Neural cell (in vitro differentiated cells): ENCODE measurements around the gene TUBB1. TPM values are rescaled to one million over a fixed set of nuclear protein-coding genes. Genes with fewer than 3 reads are reported as not detected.

ENCODE experiments used
- H2AFZ ChIP-seq: fragments of 200-600, 300-800 bp; sonication (generic), shearing (Covaris generic); 2 replicates; pipeline ENCODE4 v1.6.0; 2014; ENCODE audit warnings: low read depth, mild to moderate bottlenecking, antibody characterized with exemption, low read length, moderate library complexity
- H3F3A ChIP-seq: fragments of 200-600 bp; shearing (Covaris generic); 2 replicates; pipeline ENCODE4 v1.6.1; 2016; ENCODE audit warnings: mild to moderate bottlenecking, moderate library complexity, mixed read lengths, antibody characterized with exemption, low read length; ENCODE audit not compliant: insufficient read depth, poor library complexity, severe bottlenecking
- H3K27ac ChIP-seq: fragments of 200-600, 300-800 bp; sonication (generic), shearing (Covaris generic); 2 replicates; pipeline ENCODE4 v1.5.1; 2014; ENCODE audit warnings: mild to moderate bottlenecking, low read length, moderate library complexity
- H3K27me3 ChIP-seq: fragments of 300-800, 200-600 bp; sonication (generic), shearing (Covaris generic); 2 replicates; pipeline ENCODE4 v1.6.0; 2014; ENCODE audit warnings: mild to moderate bottlenecking, low read depth, low read length, moderate library complexity; ENCODE audit not compliant: insufficient read depth
- H3K36me3 ChIP-seq: fragments of 300-800, 200-600 bp; sonication (generic), shearing (Covaris generic); 2 replicates; pipeline ENCODE4 v1.5.1; 2014; ENCODE audit warnings: mild to moderate bottlenecking, antibody characterized with exemption, low read length, moderate library complexity; ENCODE audit not compliant: insufficient read depth
- H3K4me2 ChIP-seq: fragments of 300-800, 200-600 bp; sonication (generic), shearing (Covaris generic); 2 replicates; pipeline ENCODE4 v1.6.0; 2014; ENCODE audit warnings: mild to moderate bottlenecking, low read length
- H3K4me3 ChIP-seq: fragments of 300-800, 200-600 bp; sonication (generic), shearing (Covaris generic); 2 replicates; pipeline ENCODE4 v1.5.1; 2014; ENCODE audit warnings: mild to moderate bottlenecking, low read length, moderate library complexity
- H3K79me2 ChIP-seq: fragments of 200-600 bp; shearing (Covaris generic); replicated peaks from 2 replicates; pipeline ENCODE4 v1.6.0; 2014; ENCODE audit warnings: mild to moderate bottlenecking, low read length, moderate library complexity; ENCODE audit not compliant: insufficient read depth
- H3K9ac ChIP-seq: fragments of 300-800, 200-600 bp; sonication (generic), shearing (Covaris generic); 2 replicates; pipeline ENCODE4 v1.6.1; 2016; ENCODE audit warnings: mild to moderate bottlenecking, low read length, mixed read lengths
- H3K9me2 ChIP-seq: fragments of 200-600 bp; shearing (Covaris generic); 2 replicates; pipeline ENCODE4 v1.6.1; 2016; ENCODE audit warnings: mild to moderate bottlenecking, low read length, mixed read lengths; ENCODE audit not compliant: insufficient read depth
- H3K9me3 ChIP-seq: fragments of 200-600, 300-800 bp; sonication (generic), shearing (Covaris generic); 2 replicates; pipeline ENCODE4 v1.6.1; 2016; ENCODE audit warnings: mild to moderate bottlenecking, mixed run types, low read length, moderate library complexity, mixed read lengths
- H4K20me1 ChIP-seq: fragments of 200-600 bp; shearing (Covaris generic); 2 replicates; pipeline ENCODE4 v1.6.1; 2016; ENCODE audit warnings: mild to moderate bottlenecking, mixed run types; ENCODE audit not compliant: insufficient read depth
- CTCF ChIP-seq: fragments of 450-650 bp; IDR thresholded peaks from 2 replicates; pipeline ENCODE4 v1.5.1; 2014; ENCODE audit warnings: antibody characterized with exemption, mild to moderate bottlenecking, moderate library complexity; ENCODE audit not compliant: poor library complexity, severe bottlenecking
- EP300 ChIP-seq: fragments of 450-650 bp; conservative IDR thresholded peaks from 2 replicates; pipeline ENCODE4 v1.6.1; 2014; ENCODE audit warnings: antibody characterized with exemption, mild to moderate bottlenecking, moderate library complexity; ENCODE audit not compliant: poor library complexity, severe bottlenecking
- EZH2 ChIP-seq: fragments of 200-600, 300-800 bp; shearing (Covaris generic), sonication (generic); IDR thresholded peaks from 2 replicates; pipeline ENCODE4 v1.6.1; 2014; ENCODE audit warnings: antibody characterized with exemption, low read length, borderline replicate concordance, mild to moderate bottlenecking; ENCODE audit not compliant: insufficient read depth, poor library complexity, severe bottlenecking
- MXI1 ChIP-seq: fragments of 450-650 bp; conservative IDR thresholded peaks from 2 replicates; pipeline ENCODE4 v1.6.1; 2014; ENCODE audit warnings: antibody characterized with exemption, mild to moderate bottlenecking; ENCODE audit not compliant: poor library complexity, severe bottlenecking
- POLR2AphosphoS5 ChIP-seq: IDR thresholded peaks from 2 replicates; pipeline ENCODE4 v1.6.1; 2012
- RAD21 ChIP-seq: fragments of 450-650 bp; conservative IDR thresholded peaks from 2 replicates; pipeline ENCODE4 v1.6.1; 2014; ENCODE audit warnings: antibody characterized with exemption, mild to moderate bottlenecking, moderate library complexity
- REST ChIP-seq: IDR thresholded peaks from 2 replicates; pipeline ENCODE4 v1.6.1; 2012; ENCODE audit warnings: borderline replicate concordance
- SMC3 ChIP-seq: fragments of 450-650 bp; conservative IDR thresholded peaks from 2 replicates; pipeline ENCODE4 v1.6.1; 2014; ENCODE audit warnings: antibody characterized with exemption, mild to moderate bottlenecking, moderate library complexity; ENCODE audit not compliant: poor library complexity
- TAF1 ChIP-seq: IDR thresholded peaks from 2 replicates; pipeline ENCODE4 v1.6.1; 2012; ENCODE audit warnings: low read depth
- polyA plus RNA-seq: library from polyadenylated mRNA; depleted of rRNA; stranded (reverse); fragments of >200 nt; gene quantifications from 2 replicates; pipeline ENCODE4 v1.2.3, GENCODE V29; 2014

Gene TUBB1
- polyA plus RNA-seq, 1 donor from 2014 or later: not detected

DNA sequence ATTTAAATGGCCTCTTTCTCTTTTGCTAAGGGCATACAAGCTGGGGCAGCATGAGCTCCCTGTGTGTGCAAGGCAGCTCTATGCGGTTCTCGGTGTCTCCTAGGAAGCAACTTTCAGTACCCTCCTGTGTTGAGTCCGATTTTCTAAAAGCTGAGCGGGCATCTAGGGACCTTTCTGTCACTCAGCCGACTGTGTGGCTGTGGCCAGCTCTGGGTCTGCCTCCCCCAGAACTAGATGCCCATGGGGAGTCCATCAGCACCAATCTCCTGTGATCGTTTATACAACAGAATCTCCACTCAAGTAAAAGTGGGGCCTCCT, 30.7 kb upstream of the TUBB1 start:
- peaks cover 8% of the 10 kb centered on the region for H3K79me2 ChIP-seq
- no peak overlapping the region for H3K9ac ChIP-seq
- H3F3A ChIP-seq: no peaks in the 10 kb centered on the region
- no peak for TF ChIP-seq TAF1
- no peaks in the 10 kb centered on the region for H4K20me1 ChIP-seq
- no peak overlapping the region for H3K27ac ChIP-seq
- H3K4me2 ChIP-seq: no peak overlapping the region
- H3K27me3 ChIP-seq: no peaks in the 10 kb centered on the region
- H2AFZ ChIP-seq: no peak overlapping the region
- no peaks in the 10 kb centered on the region for H3K9me3 ChIP-seq
- H3K36me3 ChIP-seq: peaks cover 14% of the 10 kb centered on the region
- no peaks in the 10 kb centered on the region for H3K9me2 ChIP-seq
- H3K4me3 ChIP-seq: no peak overlapping the region

GRCh38 chr20:58989196-58989595, 30.0 kb upstream of the TUBB1 start:
- Histone ChIP-seq H3F3A (no peaks in the 10 kb centered on the region), H3K27ac (no peak overlapping the region), H4K20me1 (no peaks in the 10 kb centered on the region), H3K9me2 (no peaks in the 10 kb centered on the region), H3K4me3 (no peak overlapping the region), H3K9ac (no peak overlapping the region), H3K4me2 (no peak overlapping the region), H3K79me2 (peaks cover 4% of the 10 kb centered on the region), H3K9me3 (no peaks in the 10 kb centered on the region), H3K27me3 (no peaks in the 10 kb centered on the region), H3K36me3 (peaks cover 17% of the 10 kb centered on the region), H2AFZ (no peak overlapping the region)
- TF ChIP-seq REST: no peak
- no peak for TF ChIP-seq TAF1
- no peak for TF ChIP-seq SMC3
- TF ChIP-seq CTCF: no peak
- TF ChIP-seq POLR2AphosphoS5: no peak
- no peak for TF ChIP-seq MXI1
- no peak for TF ChIP-seq RAD21
- no peak for TF ChIP-seq EZH2
- TF ChIP-seq EP300: no peak
